Measurements from ENCODE around the gene PRSS48. TPM values are rescaled to one million over a fixed set of nuclear protein-coding genes. Genes with fewer than 3 reads are reported as not detected.

Gene PRSS48
- total RNA-seq, 1 experiment from 2014 or later: not detected

DNA sequence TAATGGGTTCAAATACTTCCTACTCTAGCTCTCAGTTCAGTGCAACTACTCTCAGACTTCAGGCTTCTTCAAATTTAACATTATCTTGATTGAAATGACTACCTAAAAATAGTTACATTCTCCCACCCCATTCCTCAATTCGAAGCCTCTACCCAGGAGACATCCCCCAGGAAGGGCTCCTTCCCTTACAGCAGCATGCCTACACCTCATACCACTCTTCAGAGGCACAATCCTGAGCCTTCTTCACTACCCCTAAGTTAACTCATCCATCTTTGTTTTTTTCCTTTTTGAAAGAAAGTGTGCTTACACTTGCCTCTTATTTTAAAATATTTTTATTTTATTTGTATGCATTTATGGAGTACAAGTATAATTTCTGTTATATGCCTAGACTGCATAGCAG lies 17.2 kb upstream of the PRSS48 start:
- Histone ChIP-seq H4K5ac (ENCODE audit: insufficient read length, low read depth, low read length) (no peak overlapping the region), H3K4me1 (ENCODE audit: insufficient read depth, low read length) (no peaks in the 10 kb centered on the region), H2BK12ac (ENCODE audit: insufficient read length, low read depth, low read length) (no peak overlapping the region), H2BK5ac (ENCODE audit: insufficient read length, low read length) (no peak overlapping the region), H3K18ac (ENCODE audit: insufficient read length, low read depth, low read length) (no peak overlapping the region), H3K79me1 (ENCODE audit: insufficient read depth, low read depth, low read length, poor library complexity, severe bottlenecking) (peaks cover 6% of the 10 kb centered on the region), H2AK5ac (ENCODE audit: insufficient read length, low read length) (no peak overlapping the region), H2AFZ (ENCODE audit: low read length) (no peak overlapping the region), H2BK15ac (ENCODE audit: low read depth, low read length) (no peak overlapping the region), H4K91ac (ENCODE audit: insufficient read length, low read depth, low read length) (no peak overlapping the region), H3K56ac (ENCODE audit: insufficient read length, low read depth, low read length) (no peak overlapping the region), H3K23me2 (ENCODE audit: insufficient read length, low read depth, low read length, poor library complexity, severe bottlenecking) (no peaks in the 10 kb centered on the region), H3K79me2 (ENCODE audit: insufficient read depth, low read length) (no peaks in the 10 kb centered on the region), H3K27me3 (ENCODE audit: insufficient read depth, low read length) (no peaks in the 10 kb centered on the region), H2BK120ac (ENCODE audit: low read depth, low read length, poor library complexity, severe bottlenecking) (no peak overlapping the region), H3T11ph (ENCODE audit: low read length) (no peak overlapping the region), H4K8ac (replicated peaks; ENCODE audit: insufficient read length, low read depth, low read length) (no peak overlapping the region), H3K9ac (ENCODE audit: extremely low read depth, insufficient read length, low read length) (no peak overlapping the region), H3K27ac (ENCODE audit: insufficient read length, low read depth, low read length) (no peak overlapping the region), H3K23ac (ENCODE audit: insufficient read length, low read depth, low read length) (no peak overlapping the region), H3K9me3 (ENCODE audit: control insufficient read depth, low read depth, low read length) (no peaks in the 10 kb centered on the region), H3K14ac (ENCODE audit: insufficient read depth, low read length) (no peak overlapping the region), H2BK20ac (ENCODE audit: low read depth, low read length, poor library complexity, severe bottlenecking) (no peak overlapping the region), H3K4me2 (ENCODE audit: insufficient read depth, insufficient read length, low read length) (no peak overlapping the region), H3K4ac (ENCODE audit: low read depth, low read length) (no peak overlapping the region), H4K20me1 (ENCODE audit: control insufficient read depth, insufficient read depth, insufficient read length) (peaks cover 3% of the 10 kb centered on the region)
- TF ChIP-seq CTCF (conservative IDR thresholded peaks at IDR 0.05): no peak
- peaks cover 0 to 2% of the 10 kb centered on the region in 2 experiments; a peak in 1 of 4 replicates for H3K4me1 Mint-ChIP-seq
- H3K9me3 Mint-ChIP-seq: peaks cover 6 to 9% of the 10 kb centered on the region in 2 experiments; a peak in 4 of 5 replicates
- no peak overlapping the region for H3K4me3 Mint-ChIP-seq
- peaks cover 17 to 22% (median 17%) of the 10 kb centered on the region in 3 experiments for H3K36me3 Mint-ChIP-seq (ENCODE audit: insufficient read depth in 1 of 3, low read depth in 3 of 3)
- 0 out of 7 replicates have a peak overlapping the region, but pooled peaks of 1 of the 3 experiments have one; percentile 19 for H3K27ac Mint-ChIP-seq
- no peak for DNase-seq
- no peaks in the 10 kb centered on the region for H3K27me3 Mint-ChIP-seq (ENCODE audit: low read depth)
- no CpG with 5 or more reads among the region's 1 CpG for WGBS (ENCODE audit: extremely low coverage, insufficient read length, low lambda C conversion rate)

All from H9 (cell line).